HCT116 (cell line): Measurements from ENCODE around the gene RASGRP2. TPM values are rescaled to one million over a fixed set of nuclear protein-coding genes. Genes with fewer than 3 reads are reported as not detected.

Experiments
- ATAC-seq: fragments of 200-7000 bp; cut with Tn5 transposase; 2 replicates; pipeline ENCODE4 v1.9.1; 2020; ENCODE audit warnings: mild to moderate bottlenecking, moderate library complexity
- BruUV-seq: library from RNA; stranded (reverse); fragments of 400-500 nt; replicated peaks from 2 replicates; lab custom pipeline; 2021; lab: Mats Ljungman, UMichigan
- CTCF ChIA-PET: fragments of 300-600 bp; sonication (Branson Sonifier 250); formaldehyde crosslinking; loops from one replicate; lab custom pipeline; 2021; ENCODE audit warnings: antibody characterized with exemption; lab: Charles Lee
- POLR2A ChIA-PET: fragments of 300-600, 350-600 bp; sonication (Branson Sonifier 250); formaldehyde crosslinking; loops from one replicate; lab custom pipeline; 2021; ENCODE audit warnings: antibody characterized with exemption; lab: Charles Lee
- RAD21 ChIA-PET, 2 experiments: fragments of 300-600 bp; sonication (Branson Sonifier 250); formaldehyde crosslinking; loops; one replicate each; lab custom pipeline; 2023; ENCODE audit warnings: low total read pairs in 2 of 2; ENCODE audit not compliant: uncharacterized antibody in 2 of 2, unreplicated experiment in 2 of 2, low non-redundant PET in 1 of 2; lab: Charles Lee
- DNase-seq: peaks from one replicate; pipeline ENCODE4 v3.0.0-alpha.2; 2010; ENCODE audit warnings: low read depth, low spot score
- H2AFZ ChIP-seq: fragments of 200-600 bp; shearing (Covaris generic), sonication (generic); 2 replicates; pipeline ENCODE4 v1.6.1; 2017; ENCODE audit warnings: low read depth, mixed run types, mixed read lengths, antibody characterized with exemption, low read length; ENCODE audit not compliant: poor library complexity, severe bottlenecking
- H3K27ac ChIP-seq: 2 replicates; pipeline ENCODE4 v1.5.1; 2012; ENCODE audit warnings: low read depth, low read length
- H3K27me3 ChIP-seq: fragments of 200-600 bp; sonication (generic); 2 replicates; pipeline ENCODE4 v1.6.1; 2016; ENCODE audit warnings: mixed run types, low read length, mixed read lengths; ENCODE audit not compliant: insufficient read depth
- H3K36me3 ChIP-seq, 2 experiments: fragments of 200-500 bp in 1 of 2; fragments of 200-600 bp in 1 of 2; sonication (Bioruptor generic) in 1 of 2; sonication (generic) in 1 of 2; 2 replicates each; pipeline versions ENCODE4 v1.5.1 to v1.6.1; 2014 to 2016; ENCODE audit warnings: low read length in 2 of 2, inconsistent platforms in 1 of 2, mixed read lengths in 1 of 2, mixed run types in 1 of 2; ENCODE audit not compliant: insufficient read depth in 2 of 2, control insufficient read depth in 1 of 2
- H3K4me1 ChIP-seq, 2 experiments: fragments of 200-600 bp in 1 of 2; sonication (generic) in 1 of 2; 2 replicates each; pipeline versions ENCODE4 v1.5.1 to v1.6.1; 2012 to 2017; ENCODE audit warnings: low read length in 2 of 2, inconsistent platforms in 1 of 2, mild to moderate bottlenecking in 1 of 2, mixed read lengths in 1 of 2, mixed run types in 1 of 2, moderate library complexity in 1 of 2; ENCODE audit not compliant: insufficient read depth in 2 of 2, control insufficient read depth in 1 of 2
- H3K4me2 ChIP-seq: fragments of 200-600 bp; sonication (generic); 2 replicates; pipeline ENCODE4 v1.6.1; 2017; ENCODE audit warnings: mixed run types, low read length, mixed read lengths
- H3K4me3 ChIP-seq, 2 experiments: fragments of 200-600 bp in 1 of 2; sonication (generic) in 1 of 2; replicated peaks in 1 of 2; 2 replicates each; pipeline ENCODE4 v1.5.1; 2011 to 2016; ENCODE audit warnings: low read length in 2 of 2, control low read depth in 1 of 2, low read depth in 1 of 2, mild to moderate bottlenecking in 1 of 2, mixed read lengths in 1 of 2, mixed run types in 1 of 2
- H3K79me2 ChIP-seq: fragments of 200-600 bp; sonication (generic); 2 replicates; pipeline ENCODE4 v1.6.1; 2017; ENCODE audit warnings: mild to moderate bottlenecking, mixed run types, low read length, moderate library complexity, mixed read lengths; ENCODE audit not compliant: insufficient read depth
- H3K9ac ChIP-seq: fragments of 200-600 bp; sonication (generic); 2 replicates; pipeline ENCODE4 v1.6.1; 2016; ENCODE audit warnings: low read length, mixed read lengths
- H3K9me2 ChIP-seq: fragments of 200-600 bp; sonication (generic), shearing (Covaris generic); 2 replicates; pipeline ENCODE4 v1.6.1; 2017; ENCODE audit warnings: mixed run types, mild to moderate bottlenecking, moderate library complexity; ENCODE audit not compliant: insufficient read depth
- H3K9me3 ChIP-seq, 2 experiments: fragments of 200-500 bp in 1 of 2; fragments of 200-600 bp in 1 of 2; sonication (Bioruptor generic) in 1 of 2; sonication (generic) in 1 of 2; 2 replicates each; pipeline ENCODE4 v1.6.1; 2014 to 2017; ENCODE audit warnings: low read length in 2 of 2, mixed read lengths in 2 of 2, inconsistent platforms in 1 of 2, low read depth in 1 of 2, mild to moderate bottlenecking in 1 of 2, mixed run types in 1 of 2, moderate library complexity in 1 of 2; ENCODE audit not compliant: control insufficient read depth in 1 of 2, insufficient read depth in 1 of 2
- H4K20me1 ChIP-seq: fragments of 200-600 bp; sonication (generic), shearing (Covaris generic); 2 replicates; pipeline ENCODE4 v1.6.1; 2017; ENCODE audit warnings: mixed run types, mild to moderate bottlenecking, moderate library complexity; ENCODE audit not compliant: insufficient read depth
- ELF1 ChIP-seq: IDR thresholded peaks from 2 replicates; pipeline ENCODE4 v1.6.1; 2012; ENCODE audit warnings: low read depth, borderline replicate concordance
- EZH2 ChIP-seq: fragments of 200-600 bp; sonication (generic); IDR thresholded peaks from 2 replicates; pipeline ENCODE4 v1.6.1; 2017; ENCODE audit warnings: antibody characterized with exemption, mixed run types
- FOSL1 ChIP-seq: IDR thresholded peaks from 2 replicates; pipeline ENCODE4 v1.6.1; 2012; ENCODE audit warnings: low read depth
- POLR2A ChIP-seq: IDR thresholded peaks from 2 replicates; pipeline ENCODE4 v1.7.0; 2011; ENCODE audit warnings: borderline replicate concordance; ENCODE audit not compliant: insufficient read depth, insufficient read length; ENCODE audit errors: extremely low read depth
- POLR2AphosphoS5 ChIP-seq: IDR thresholded peaks from 2 replicates; pipeline ENCODE4 v1.6.1; 2011; ENCODE audit warnings: mild to moderate bottlenecking, low read depth, low read length, moderate library complexity
- RAD21 ChIP-seq: IDR thresholded peaks from 2 replicates; pipeline ENCODE4 v1.6.1; 2012; ENCODE audit warnings: low read depth, mild to moderate bottlenecking
- SIN3A ChIP-seq: IDR thresholded peaks from 2 replicates; pipeline ENCODE4 v1.6.1; 2012; ENCODE audit warnings: low read depth
- ZNF274 ChIP-seq: fragments of 200-500 bp; sonication (Bioruptor generic); IDR thresholded peaks from 2 replicates; pipeline ENCODE4 v1.6.1; 2014; ENCODE audit warnings: mild to moderate bottlenecking, low read depth, low read length, inconsistent platforms
- intact Hi-C: fragments of 100-400 bp; cut with micrococcal nuclease; formaldehyde crosslinking; loops from 2 replicates; pipeline ENCODE4 v1.10.0; 2022
- total RNA-seq: library from RNA; stranded (reverse); gene quantifications from one replicate; pipeline ENCODE4 v1.2.1, GENCODE V29; 2021; ENCODE audit not compliant: unreplicated experiment
- TF ChIP-seq, protein P1 (sequence below): IDR thresholded peaks from 2 replicates; pipeline ENCODE4 v1.6.1; 2012
- TF ChIP-seq, protein P2 (sequence below): IDR thresholded peaks from 2 replicates; pipeline ENCODE4 v1.6.1; 2012; ENCODE audit warnings: low read depth
- TF ChIP-seq, protein P3 (sequence below), 3 experiments: fragments of 200-600 bp in 1 of 3; sonication (generic) in 1 of 3; IDR thresholded peaks in 2 of 3; conservative IDR thresholded peaks in 1 of 3; 2 replicates each; pipeline ENCODE4 v1.5.1; 2012 to 2017; ENCODE audit warnings: low read depth in 2 of 3, low read length in 2 of 3, antibody characterized with exemption in 1 of 3, borderline replicate concordance in 1 of 3, control low read depth in 1 of 3, mild to moderate bottlenecking in 1 of 3, mixed read lengths in 1 of 3, mixed run types in 1 of 3, moderate library complexity in 1 of 3; ENCODE audit not compliant: insufficient read depth in 1 of 3

RASGRP2 gene
- total RNA-seq, 1 experiment from 2014 or later = 12.8 TPM

- Histone ChIP-seq H3K4me3 (no peak overlapping the region), H3K27me3 (no peaks in the 10 kb centered on the region), H3K4me1 (peaks cover 0 to 11% of the 10 kb centered on the region in 2 experiments; a peak in 1 of 4 replicates), H3K27ac (no peak overlapping the region), H4K20me1 (peaks cover 3% of the 10 kb centered on the region; the same call in 1 of the 2 replicates), H2AFZ (no peak overlapping the region), H3K36me3 (peaks cover 12 to 13% of the 10 kb centered on the region in 2 experiments), H3K9me2 (no peaks in the 10 kb centered on the region), H3K79me2 (peaks cover 4% of the 10 kb centered on the region; the same call in 1 of the 2 replicates), H3K4me2 (no peak overlapping the region), H3K9me3 (no peaks in the 10 kb centered on the region), H3K9ac (no peak overlapping the region)
- intact Hi-C loops = no loop called here
- RAD21 ChIA-PET = no interaction called here
- no TSS peak for BruUV-seq
- CTCF ChIA-PET = no interaction called here
- no peak for TF ChIP-seq FOSL1
- TF ChIP-seq, protein P1, sequence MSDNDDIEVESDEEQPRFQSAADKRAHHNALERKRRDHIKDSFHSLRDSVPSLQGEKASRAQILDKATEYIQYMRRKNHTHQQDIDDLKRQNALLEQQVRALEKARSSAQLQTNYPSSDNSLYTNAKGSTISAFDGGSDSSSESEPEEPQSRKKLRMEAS = no peak
- no peak for TF ChIP-seq POLR2AphosphoS5
- no peak for TF ChIP-seq RAD21
- no peak for TF ChIP-seq POLR2A
- TF ChIP-seq, protein P2, sequence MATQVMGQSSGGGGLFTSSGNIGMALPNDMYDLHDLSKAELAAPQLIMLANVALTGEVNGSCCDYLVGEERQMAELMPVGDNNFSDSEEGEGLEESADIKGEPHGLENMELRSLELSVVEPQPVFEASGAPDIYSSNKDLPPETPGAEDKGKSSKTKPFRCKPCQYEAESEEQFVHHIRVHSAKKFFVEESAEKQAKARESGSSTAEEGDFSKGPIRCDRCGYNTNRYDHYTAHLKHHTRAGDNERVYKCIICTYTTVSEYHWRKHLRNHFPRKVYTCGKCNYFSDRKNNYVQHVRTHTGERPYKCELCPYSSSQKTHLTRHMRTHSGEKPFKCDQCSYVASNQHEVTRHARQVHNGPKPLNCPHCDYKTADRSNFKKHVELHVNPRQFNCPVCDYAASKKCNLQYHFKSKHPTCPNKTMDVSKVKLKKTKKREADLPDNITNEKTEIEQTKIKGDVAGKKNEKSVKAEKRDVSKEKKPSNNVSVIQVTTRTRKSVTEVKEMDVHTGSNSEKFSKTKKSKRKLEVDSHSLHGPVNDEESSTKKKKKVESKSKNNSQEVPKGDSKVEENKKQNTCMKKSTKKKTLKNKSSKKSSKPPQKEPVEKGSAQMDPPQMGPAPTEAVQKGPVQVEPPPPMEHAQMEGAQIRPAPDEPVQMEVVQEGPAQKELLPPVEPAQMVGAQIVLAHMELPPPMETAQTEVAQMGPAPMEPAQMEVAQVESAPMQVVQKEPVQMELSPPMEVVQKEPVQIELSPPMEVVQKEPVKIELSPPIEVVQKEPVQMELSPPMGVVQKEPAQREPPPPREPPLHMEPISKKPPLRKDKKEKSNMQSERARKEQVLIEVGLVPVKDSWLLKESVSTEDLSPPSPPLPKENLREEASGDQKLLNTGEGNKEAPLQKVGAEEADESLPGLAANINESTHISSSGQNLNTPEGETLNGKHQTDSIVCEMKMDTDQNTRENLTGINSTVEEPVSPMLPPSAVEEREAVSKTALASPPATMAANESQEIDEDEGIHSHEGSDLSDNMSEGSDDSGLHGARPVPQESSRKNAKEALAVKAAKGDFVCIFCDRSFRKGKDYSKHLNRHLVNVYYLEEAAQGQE = no peak
- no peak for TF ChIP-seq ELF1
- no peak for TF ChIP-seq EZH2
- TF ChIP-seq SIN3A = no peak
- TF ChIP-seq, protein P3, sequence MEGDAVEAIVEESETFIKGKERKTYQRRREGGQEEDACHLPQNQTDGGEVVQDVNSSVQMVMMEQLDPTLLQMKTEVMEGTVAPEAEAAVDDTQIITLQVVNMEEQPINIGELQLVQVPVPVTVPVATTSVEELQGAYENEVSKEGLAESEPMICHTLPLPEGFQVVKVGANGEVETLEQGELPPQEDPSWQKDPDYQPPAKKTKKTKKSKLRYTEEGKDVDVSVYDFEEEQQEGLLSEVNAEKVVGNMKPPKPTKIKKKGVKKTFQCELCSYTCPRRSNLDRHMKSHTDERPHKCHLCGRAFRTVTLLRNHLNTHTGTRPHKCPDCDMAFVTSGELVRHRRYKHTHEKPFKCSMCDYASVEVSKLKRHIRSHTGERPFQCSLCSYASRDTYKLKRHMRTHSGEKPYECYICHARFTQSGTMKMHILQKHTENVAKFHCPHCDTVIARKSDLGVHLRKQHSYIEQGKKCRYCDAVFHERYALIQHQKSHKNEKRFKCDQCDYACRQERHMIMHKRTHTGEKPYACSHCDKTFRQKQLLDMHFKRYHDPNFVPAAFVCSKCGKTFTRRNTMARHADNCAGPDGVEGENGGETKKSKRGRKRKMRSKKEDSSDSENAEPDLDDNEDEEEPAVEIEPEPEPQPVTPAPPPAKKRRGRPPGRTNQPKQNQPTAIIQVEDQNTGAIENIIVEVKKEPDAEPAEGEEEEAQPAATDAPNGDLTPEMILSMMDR (IDR thresholded peaks at IDR 0.05 in 2 of 3, conservative IDR thresholded peaks at IDR 0.05 in 1 of 3; ENCODE audit: borderline replicate concordance in 1 of 3, insufficient read depth in 1 of 3, low read depth in 2 of 3, low read length in 2 of 3) = no peak
- no peak for TF ChIP-seq ZNF274
- POLR2A ChIA-PET = interaction anchor here (0.9 kb wide), 1 partner anchor 19 kb away, joined by 4 read pairs; the partner anchor contains the start of gene SF1
- no peak for DNase-seq
- ATAC-seq = no peak
Observed at GRCh38 chr11:64759131-64759721, 15.3 kb upstream of the RASGRP2 start.
